Adipocyte (in vitro differentiated cells): ENCODE results near the gene ROBO2.
A peak's percentile ranks its signal among the peaks of the same experiment; 100 is the strongest.

Source experiments
- DNase-seq: peaks from one replicate; pipeline ENCODE4 v3.0.0-alpha.2; 2015; ENCODE audit warnings: low read depth
- H3K27me3 ChIP-seq: replicated peaks from 2 replicates; pipeline ENCODE4 v1.7.0; 2013; ENCODE audit warnings: mild to moderate bottlenecking, low read length, moderate library complexity; ENCODE audit not compliant: control insufficient read depth, insufficient read depth
- H3K36me3 ChIP-seq: 2 replicates; pipeline ENCODE4 v1.7.0; 2013; ENCODE audit warnings: low read length, mild to moderate bottlenecking, moderate library complexity; ENCODE audit not compliant: control insufficient read depth, insufficient read depth, severe bottlenecking
- H3K4me1 ChIP-seq: 2 replicates; pipeline ENCODE4 v1.7.0; 2013; ENCODE audit warnings: mild to moderate bottlenecking, low read length, moderate library complexity; ENCODE audit not compliant: control insufficient read depth, insufficient read depth
- H3K4me3 ChIP-seq: 2 replicates; pipeline ENCODE4 v1.7.0; 2013; ENCODE audit warnings: mild to moderate bottlenecking, low read length, moderate library complexity
- H3K9ac ChIP-seq: 2 replicates; pipeline ENCODE4 v1.7.0; 2013; ENCODE audit warnings: mild to moderate bottlenecking, low read length, moderate library complexity
- H3K9me3 ChIP-seq: 2 replicates; pipeline ENCODE4 v1.7.0; 2013; ENCODE audit warnings: mild to moderate bottlenecking, low read length, moderate library complexity; ENCODE audit not compliant: control insufficient read depth

ROBO2 gene

GRCh38 chr3:77309460-77309859 lies 269.6 kb downstream of the ROBO2 start:
- Histone ChIP-seq H3K9ac (no peak overlapping the region), H3K4me1 (no peaks in the 10 kb centered on the region), H3K36me3 (no peaks in the 10 kb centered on the region), H3K9me3 (no peaks in the 10 kb centered on the region), H3K4me3 (no peak overlapping the region), H3K27me3 (no peaks in the 10 kb centered on the region)
- no peak for DNase-seq

- H3K36me3 ChIP-seq = no peaks in the 10 kb centered on the region
- H3K9me3 ChIP-seq = no peaks in the 10 kb centered on the region
- H3K4me3 ChIP-seq = no peak overlapping the region
- no peak overlapping the region for H3K9ac ChIP-seq
- no peaks in the 10 kb centered on the region for H3K4me1 ChIP-seq
- DNase-seq = no peak
- no peaks in the 10 kb centered on the region for H3K27me3 ChIP-seq
These were observed 273.9 kb downstream of the ROBO2 start for GRCh38 chr3:77313843-77314242.

- Histone ChIP-seq H3K4me3 (no peak overlapping the region), H3K9ac (no peak overlapping the region), H3K4me1 (peaks cover 13% of the 10 kb centered on the region), H3K9me3 (no peaks in the 10 kb centered on the region), H3K36me3 (no peaks in the 10 kb centered on the region), H3K27me3 (no peaks in the 10 kb centered on the region)
- DNase-seq = peak; percentile 33
These were observed 279.8 kb downstream of the ROBO2 start for GRCh38 chr3:77319711-77320110.

GRCh38 chr3:77320514-77320913 lies 280.6 kb downstream of the ROBO2 start:
- peak; percentile 82 for DNase-seq
- H3K4me3 ChIP-seq = peak overlapping the region; percentile 9
- no peaks in the 10 kb centered on the region for H3K9me3 ChIP-seq

GRCh38 chr3:77321646-77322045 lies 281.7 kb downstream of the ROBO2 start:
- H3K27me3 ChIP-seq = no peaks in the 10 kb centered on the region

More at GRCh38 chr3:77320514-77320913, 280.6 kb downstream of the ROBO2 start:
- Histone ChIP-seq H3K36me3 (no peaks in the 10 kb centered on the region), H3K9ac (peak overlapping the region; percentile 21), H3K4me1 (peaks cover 13% of the 10 kb centered on the region), H3K27me3 (no peaks in the 10 kb centered on the region)

GRCh38 chr3:77323626-77324025 lies 283.7 kb downstream of the ROBO2 start:
- peak; percentile 50 for DNase-seq
- H3K4me1 ChIP-seq = peaks cover 18% of the 10 kb centered on the region
- H3K27me3 ChIP-seq = no peaks in the 10 kb centered on the region

More at GRCh38 chr3:77321646-77322045, 281.7 kb downstream of the ROBO2 start:
- Histone ChIP-seq H3K4me1 (peaks cover 13% of the 10 kb centered on the region), H3K9ac (no peak overlapping the region), H3K9me3 (no peaks in the 10 kb centered on the region), H3K4me3 (no peak overlapping the region), H3K36me3 (no peaks in the 10 kb centered on the region)
- peak; percentile 58 for DNase-seq

GRCh38 chr3:77324105-77324504 lies 284.2 kb downstream of the ROBO2 start:
- Histone ChIP-seq H3K27me3 (no peaks in the 10 kb centered on the region), H3K9ac (no peak overlapping the region), H3K9me3 (no peaks in the 10 kb centered on the region), H3K36me3 (no peaks in the 10 kb centered on the region), H3K4me1 (peaks cover 22% of the 10 kb centered on the region), H3K4me3 (no peak overlapping the region)
- peak; percentile 29 for DNase-seq

More at GRCh38 chr3:77323626-77324025, 283.7 kb downstream of the ROBO2 start:
- H3K36me3 ChIP-seq = no peaks in the 10 kb centered on the region
- H3K4me3 ChIP-seq = no peak overlapping the region
- H3K9ac ChIP-seq = no peak overlapping the region
- H3K9me3 ChIP-seq = no peaks in the 10 kb centered on the region

- Histone ChIP-seq H3K4me1 (peaks cover 24% of the 10 kb centered on the region), H3K27me3 (no peaks in the 10 kb centered on the region), H3K4me3 (no peak overlapping the region)
These were observed 285.4 kb downstream of the ROBO2 start for GRCh38 chr3:77325280-77325679.

GRCh38 chr3:77325702-77326101 lies 285.8 kb downstream of the ROBO2 start:
- no peak overlapping the region for H3K9ac ChIP-seq
- no peak overlapping the region for H3K4me3 ChIP-seq
- no peaks in the 10 kb centered on the region for H3K9me3 ChIP-seq
- no peaks in the 10 kb centered on the region for H3K36me3 ChIP-seq
- DNase-seq = no peak
- no peaks in the 10 kb centered on the region for H3K27me3 ChIP-seq
- H3K4me1 ChIP-seq = peaks cover 23% of the 10 kb centered on the region

More at GRCh38 chr3:77325280-77325679, 285.4 kb downstream of the ROBO2 start:
- H3K36me3 ChIP-seq = no peaks in the 10 kb centered on the region
- DNase-seq = no peak
- H3K9me3 ChIP-seq = no peaks in the 10 kb centered on the region
- no peak overlapping the region for H3K9ac ChIP-seq

GRCh38 chr3:77326586-77326985 lies 286.7 kb downstream of the ROBO2 start:
- Histone ChIP-seq H3K4me3 (no peak overlapping the region), H3K4me1 (peaks cover 23% of the 10 kb centered on the region), H3K27me3 (no peaks in the 10 kb centered on the region), H3K36me3 (no peaks in the 10 kb centered on the region), H3K9me3 (no peaks in the 10 kb centered on the region), H3K9ac (no peak overlapping the region)
- no peak for DNase-seq

- peak overlapping the region; percentile 62 for H3K4me3 ChIP-seq
- peak overlapping the region; percentile 59 for H3K9ac ChIP-seq
- no peaks in the 10 kb centered on the region for H3K9me3 ChIP-seq
- H3K36me3 ChIP-seq = no peaks in the 10 kb centered on the region
- H3K4me1 ChIP-seq = peaks cover 20% of the 10 kb centered on the region
- H3K27me3 ChIP-seq = no peaks in the 10 kb centered on the region
- DNase-seq = peak; percentile 56
These were observed 288.8 kb downstream of the ROBO2 start for GRCh38 chr3:77328690-77329089.

- Histone ChIP-seq H3K36me3 (no peaks in the 10 kb centered on the region), H3K9ac (peak overlapping the region; percentile 59), H3K4me1 (peaks cover 16% of the 10 kb centered on the region), H3K27me3 (no peaks in the 10 kb centered on the region), H3K9me3 (no peaks in the 10 kb centered on the region), H3K4me3 (peak overlapping the region; percentile 62)
- peak; percentile 71 for DNase-seq
These were observed 289.2 kb downstream of the ROBO2 start for GRCh38 chr3:77329116-77329515.
